Stomach (tissue), 4 donors: ENCODE measurements around the gene FBN2.

ENCODE experiments used
- EP300 ChIP-seq: sonication (generic); formaldehyde crosslinking; IDR thresholded peaks from one replicate; pipeline ENCODE4 v1.6.1; 2017; ENCODE audit warnings: antibody characterized with exemption
- POLR2A ChIP-seq, 4 donors: fragments of 450-650 bp; IDR thresholded peaks; one replicate each; pipeline ENCODE4 v1.6.1; 2016; ENCODE audit warnings: antibody characterized with exemption in 4 of 4, control low read depth in 2 of 4, mild to moderate bottlenecking in 1 of 4, moderate library complexity in 1 of 4
- POLR2AphosphoS5 ChIP-seq, 3 donors: sonication (generic); formaldehyde crosslinking; IDR thresholded peaks; one replicate each; pipeline ENCODE4 v1.6.1; 2016; ENCODE audit warnings: antibody characterized with exemption in 3 of 3
- TF ChIP-seq, protein P1 (sequence below), 7 experiments: fragments of 450-650 bp in 4 of 7; fragments of 200-600 bp in 3 of 7; sonication (generic) in 3 of 7; IDR thresholded peaks; one replicate each; pipeline ENCODE4 v1.5.1; 2016 to 2019; ENCODE audit warnings: antibody characterized with exemption in 7 of 7, control low read depth in 2 of 7, mild to moderate bottlenecking in 1 of 7

DNA sequence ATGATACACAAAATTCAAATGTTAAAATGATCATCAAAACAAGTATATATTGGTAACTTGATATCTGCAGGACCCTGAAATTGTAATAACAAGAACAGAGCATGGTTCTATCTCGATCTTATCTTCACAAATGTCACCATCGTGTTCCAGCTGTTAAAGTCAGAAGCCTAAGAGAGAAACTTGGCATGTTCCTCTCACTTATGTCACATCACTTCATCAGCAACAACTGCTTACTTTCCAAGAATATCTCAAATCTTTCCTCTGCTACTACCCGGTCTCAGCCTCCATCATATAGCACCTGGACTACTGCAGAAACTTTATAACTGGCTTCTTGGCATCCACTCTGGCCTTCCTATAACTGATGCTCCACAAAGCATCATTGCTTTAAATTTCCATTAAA, 84.9 kb downstream of the FBN2 start:
- TF ChIP-seq, protein P1, sequence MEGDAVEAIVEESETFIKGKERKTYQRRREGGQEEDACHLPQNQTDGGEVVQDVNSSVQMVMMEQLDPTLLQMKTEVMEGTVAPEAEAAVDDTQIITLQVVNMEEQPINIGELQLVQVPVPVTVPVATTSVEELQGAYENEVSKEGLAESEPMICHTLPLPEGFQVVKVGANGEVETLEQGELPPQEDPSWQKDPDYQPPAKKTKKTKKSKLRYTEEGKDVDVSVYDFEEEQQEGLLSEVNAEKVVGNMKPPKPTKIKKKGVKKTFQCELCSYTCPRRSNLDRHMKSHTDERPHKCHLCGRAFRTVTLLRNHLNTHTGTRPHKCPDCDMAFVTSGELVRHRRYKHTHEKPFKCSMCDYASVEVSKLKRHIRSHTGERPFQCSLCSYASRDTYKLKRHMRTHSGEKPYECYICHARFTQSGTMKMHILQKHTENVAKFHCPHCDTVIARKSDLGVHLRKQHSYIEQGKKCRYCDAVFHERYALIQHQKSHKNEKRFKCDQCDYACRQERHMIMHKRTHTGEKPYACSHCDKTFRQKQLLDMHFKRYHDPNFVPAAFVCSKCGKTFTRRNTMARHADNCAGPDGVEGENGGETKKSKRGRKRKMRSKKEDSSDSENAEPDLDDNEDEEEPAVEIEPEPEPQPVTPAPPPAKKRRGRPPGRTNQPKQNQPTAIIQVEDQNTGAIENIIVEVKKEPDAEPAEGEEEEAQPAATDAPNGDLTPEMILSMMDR (IDR thresholded peaks at IDR 0.05) = no peak
- TF ChIP-seq POLR2A (IDR thresholded peaks at IDR 0.05) (no peak), POLR2AphosphoS5 (IDR thresholded peaks at IDR 0.05) (no peak), EP300 (no peak)
